Measurements from ENCODE around the gene GPR143.

DNA sequence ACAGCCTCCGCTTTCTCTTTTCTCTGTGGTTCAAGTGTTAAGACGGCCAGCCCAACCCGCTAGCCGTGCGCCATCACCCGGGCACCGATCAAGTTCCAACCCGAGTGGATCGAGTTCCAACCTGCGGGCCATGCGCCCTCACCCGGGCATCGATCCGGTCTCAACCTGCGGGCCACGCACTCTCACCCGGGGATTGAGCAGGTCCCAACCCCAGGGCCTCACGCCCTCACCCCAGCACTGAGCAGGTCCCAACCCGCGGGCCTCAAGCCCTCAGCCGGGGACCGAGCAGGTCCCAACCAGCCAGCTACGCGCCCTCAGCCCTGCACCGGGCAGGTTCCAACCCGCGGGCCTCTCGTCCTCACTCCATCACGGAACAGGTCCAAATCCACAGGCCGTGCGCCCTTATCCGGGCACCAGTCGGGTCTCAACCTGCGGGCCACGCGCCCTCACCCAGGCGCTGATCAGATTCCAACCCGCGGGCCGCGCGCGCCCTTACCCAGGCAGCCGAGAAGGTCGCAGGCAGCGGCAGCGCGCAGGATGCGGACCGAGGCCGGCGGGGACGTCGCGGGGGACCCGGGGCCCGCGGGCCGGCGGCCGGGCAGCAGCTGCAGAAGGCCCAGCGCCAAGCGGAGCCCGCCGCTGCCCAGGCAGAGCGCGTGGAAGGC is 443 bp downstream of the GPR143 start:
- no peak for TF ChIP-seq EZH2phosphoT487 (IDR thresholded peaks at IDR 0.05; ENCODE audit: low read depth, severe bottlenecking, unreplicated experiment)
- TF ChIP-seq, protein P1, sequence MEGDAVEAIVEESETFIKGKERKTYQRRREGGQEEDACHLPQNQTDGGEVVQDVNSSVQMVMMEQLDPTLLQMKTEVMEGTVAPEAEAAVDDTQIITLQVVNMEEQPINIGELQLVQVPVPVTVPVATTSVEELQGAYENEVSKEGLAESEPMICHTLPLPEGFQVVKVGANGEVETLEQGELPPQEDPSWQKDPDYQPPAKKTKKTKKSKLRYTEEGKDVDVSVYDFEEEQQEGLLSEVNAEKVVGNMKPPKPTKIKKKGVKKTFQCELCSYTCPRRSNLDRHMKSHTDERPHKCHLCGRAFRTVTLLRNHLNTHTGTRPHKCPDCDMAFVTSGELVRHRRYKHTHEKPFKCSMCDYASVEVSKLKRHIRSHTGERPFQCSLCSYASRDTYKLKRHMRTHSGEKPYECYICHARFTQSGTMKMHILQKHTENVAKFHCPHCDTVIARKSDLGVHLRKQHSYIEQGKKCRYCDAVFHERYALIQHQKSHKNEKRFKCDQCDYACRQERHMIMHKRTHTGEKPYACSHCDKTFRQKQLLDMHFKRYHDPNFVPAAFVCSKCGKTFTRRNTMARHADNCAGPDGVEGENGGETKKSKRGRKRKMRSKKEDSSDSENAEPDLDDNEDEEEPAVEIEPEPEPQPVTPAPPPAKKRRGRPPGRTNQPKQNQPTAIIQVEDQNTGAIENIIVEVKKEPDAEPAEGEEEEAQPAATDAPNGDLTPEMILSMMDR (IDR thresholded peaks at IDR 0.05; ENCODE audit: poor library complexity), result no peak
- no peak for TF ChIP-seq EZH2 (IDR thresholded peaks at IDR 0.05; ENCODE audit: borderline replicate concordance)

Data from hepatocyte (in vitro differentiated cells).